ENCODE data around the gene AAK1. TPM values are rescaled to one million over a fixed set of nuclear protein-coding genes. Genes with fewer than 3 reads are reported as not detected.

Gene AAK1
- total and polyA plus RNA-seq, 10 of the 15 experiments (the other 5 are each of a cell fraction or from before 2014, with no cell fraction given) = 2.9 to 41.4 (median 17.5) TPM

GRCh38 chr2:69561101-69561500, 82.4 kb downstream of the AAK1 start:
- intact Hi-C loops (cut with micrococcal nuclease; ENCODE audit: unreplicated experiment) = no loop called here
- peaks cover 10% of the 10 kb centered on the region for H3K79me2 ChIP-seq (ENCODE audit: control insufficient read depth, insufficient read depth, low read length)
- SMC1A ChIA-PET (ENCODE audit: uncharacterized antibody, unreplicated experiment) = interaction anchor here (0.8 to 3.5 kb wide), 25 partner anchors 9 to 276 kb away, joined by 3 to 55 read pairs (median 4); no protein-coding TSS in a partner anchor
- no peak overlapping the region for H3K4me3 ChIP-seq
- no TSS peak for BruUV-seq (replicated peaks)
- H3K4me1 ChIP-seq (ENCODE audit: control insufficient read depth, insufficient read depth, low read length) = peaks cover 5% of the 10 kb centered on the region
- H2AFZ ChIP-seq (ENCODE audit: control insufficient read depth, low read depth, low read length) = no peak overlapping the region
- 65% methylated on average over 3 of the region's 3 CpGs for WGBS (ENCODE audit: insufficient coverage, insufficient replicate concordance, low lambda C conversion rate, missing lambda C conversion rate)
- no peaks in the 10 kb centered on the region for H3K36me3 ChIP-seq (ENCODE audit: control insufficient read depth in 2 of 2, insufficient read depth in 2 of 2, low read length in 1 of 2)
- H3K9ac ChIP-seq (ENCODE audit: control insufficient read depth, insufficient read depth, low read length) = no peak overlapping the region
- RAD21 ChIA-PET (ENCODE audit: unreplicated experiment) = interaction anchor here (0.9 to 2.5 kb wide), 22 partner anchors 8 to 255 kb away, joined by 3 to 16 read pairs (median 4); partner anchors contain the start of genes AAK1, ANXA4 and NFU1
- CTCF ChIA-PET = interaction anchor here (0.6 to 15.7 kb wide), 28 partner anchors 11 to 433 kb away, joined by 3 to 293 read pairs (median 4); partner anchors contain the start of gene SNRNP27
- no peak for DNase-seq (ENCODE audit: low read depth, low spot score)
- in situ Hi-C loops (cut with MboI) = loop anchor here (5.0 to 25.0 kb wide), 2 partner anchors 151 to 251 kb away; no protein-coding TSS in a partner anchor
- TF ChIP-seq ZBTB4 (CRISPR knock-in tag; IDR thresholded peaks at IDR 0.05) (no peak), SPI1 (IDR thresholded peaks at IDR 0.05; ENCODE audit: borderline replicate concordance, insufficient read depth, low read depth, low read length) (0 out of 2 replicates have a peak, but pooled peaks have one; percentile 33)
- H4K20me1 ChIP-seq (ENCODE audit: control insufficient read depth, insufficient read depth) = no peaks in the 10 kb centered on the region
- H3K27me3 ChIP-seq (replicated peaks in 1 of 2; ENCODE audit: control insufficient read depth in 2 of 2, insufficient read depth in 2 of 2, low read length in 1 of 2) = no peaks in the 10 kb centered on the region
- POLR2A ChIA-PET = interaction anchor here (1.0 kb wide), 1 partner anchor 152 kb away, joined by 3 read pairs; no protein-coding TSS in a partner anchor
- no peaks in the 10 kb centered on the region for H3K9me3 ChIP-seq (replicated peaks; ENCODE audit: control insufficient read depth, insufficient read depth, low read length)
- no peak for FAIRE-seq
- no peak overlapping the region for H3K4me2 ChIP-seq (ENCODE audit: control insufficient read depth, insufficient read depth)
- ATAC-seq = no peak
- no peak overlapping the region for H3K27ac ChIP-seq (ENCODE audit: control insufficient read depth, insufficient read depth)

All from GM12878 (cell line).